Mucosa of descending colon (tissue), 3 donors: Measurements from ENCODE around the gene ZDHHC24. TPM values are rescaled to one million over a fixed set of nuclear protein-coding genes. Genes with fewer than 3 reads are reported as not detected.
A peak's percentile ranks its signal among the peaks of the same experiment; 100 is the strongest.

Experiments used
- ATAC-seq: fragments of 200-7000 bp; cut with Tn5 transposase; one replicate; pipeline ENCODE4 v1.9.1; 2020; ENCODE audit warnings: mild to moderate bottlenecking, moderate library complexity
- DNase-seq, 3 donors: peaks; one replicate each; pipeline ENCODE4 v3.0.0-alpha.2; 2020
- H3K36me3 ChIP-seq: fragments of 200-600 bp; one replicate; pipeline ENCODE4 v1.8.0; 2021; ENCODE audit warnings: low read depth, mild to moderate bottlenecking
- H3K4me1 ChIP-seq: fragments of 200-600 bp; one replicate; pipeline ENCODE4 v1.8.0; 2021; ENCODE audit warnings: low read depth, mild to moderate bottlenecking
- H3K4me3 ChIP-seq: fragments of 200-600 bp; one replicate; pipeline ENCODE4 v1.8.0; 2021; ENCODE audit warnings: mild to moderate bottlenecking
- H3K9me3 ChIP-seq: fragments of 200-600 bp; one replicate; pipeline ENCODE4 v1.8.0; 2021; ENCODE audit warnings: mild to moderate bottlenecking
- CTCF ChIP-seq: fragments of 200-600 bp; IDR thresholded peaks from one replicate; pipeline ENCODE4 v1.8.0; 2022; ENCODE audit warnings: antibody characterized with exemption, mild to moderate bottlenecking
- intact Hi-C, 2 donors: fragments of 100-400 bp; cut with DNase I in 1 of 2; cut with micrococcal nuclease in 1 of 2; formaldehyde crosslinking; loops; one replicate each; pipeline versions ENCODE4 v1.11.0 to v1.11.1; 2022; cut with DNase I, micrococcal nuclease
- total RNA-seq, 3 donors: library from RNA; stranded (reverse); fragmentation: NEBNext Ultra II Directional in 2 of 3; extraction: Animal tissue kit (Norgen Biotek cat#: 25700) in 2 of 3; gene quantifications; one replicate each; pipeline versions ENCODE4 v1.2.1 to v1.2.4, GENCODE V29; 2021 to 2023
- donor health status: DM: no; HTN: no; CAD: no; lungs with moderate emphysema.
- donor health status: DM: no; HTN: no; CAD: no.
- donor health status: DM: no; HTN: yes; CAD: no.

ZDHHC24 gene
- total RNA-seq, 3 donors from 2014 or later, result 9.1 to 11.8 (median 10.4) TPM

GRCh38 chr11:66498506-66498905 lies 47.3 kb downstream of the ZDHHC24 start:
- Histone ChIP-seq H3K4me1 (no peaks in the 10 kb centered on the region), H3K36me3 (no peaks in the 10 kb centered on the region), H3K9me3 (no peaks in the 10 kb centered on the region), H3K4me3 (no peak overlapping the region)
- ATAC-seq (peak; percentile 89), DNase-seq (no peak)
- intact Hi-C loops, result no loop called here
- no peak for TF ChIP-seq CTCF

- no peak for ATAC-seq
- no peak overlapping the region for H3K4me3 ChIP-seq
- intact Hi-C loops, result no loop called here
Measured at GRCh38 chr11:66497206-66497605, 48.6 kb downstream of the ZDHHC24 start.

GRCh38 chr11:66495401-66495854 lies 50.4 kb downstream of the ZDHHC24 start:
- Histone ChIP-seq H3K4me3 (no peak overlapping the region), H3K4me1 (no peaks in the 10 kb centered on the region), H3K36me3 (no peaks in the 10 kb centered on the region), H3K9me3 (no peaks in the 10 kb centered on the region)
- TF ChIP-seq CTCF, result no peak
- ATAC-seq (no peak), DNase-seq (no peak)
- intact Hi-C loops, result no loop called here

More at GRCh38 chr11:66497206-66497605, 48.6 kb downstream of the ZDHHC24 start:
- Histone ChIP-seq H3K36me3 (no peaks in the 10 kb centered on the region), H3K4me1 (no peaks in the 10 kb centered on the region), H3K9me3 (no peaks in the 10 kb centered on the region)
- no peak for DNase-seq
- no peak for TF ChIP-seq CTCF

GRCh38 chr11:66494935-66495334 lies 50.9 kb downstream of the ZDHHC24 start:
- no peaks in the 10 kb centered on the region for H3K36me3 ChIP-seq
- H3K4me1 ChIP-seq, result no peaks in the 10 kb centered on the region
- no peaks in the 10 kb centered on the region for H3K9me3 ChIP-seq
- TF ChIP-seq CTCF, result no peak
- DNase-seq (no peak), ATAC-seq (no peak)
- intact Hi-C loops, result no loop called here
- H3K4me3 ChIP-seq, result no peak overlapping the region

- no peaks in the 10 kb centered on the region for H3K4me1 ChIP-seq
- no peak for DNase-seq
- no peaks in the 10 kb centered on the region for H3K9me3 ChIP-seq
- no peaks in the 10 kb centered on the region for H3K36me3 ChIP-seq
- no peak for ATAC-seq
- H3K4me3 ChIP-seq, result no peak overlapping the region
- intact Hi-C loops, result no loop called here
- no peak for TF ChIP-seq CTCF
Measured at GRCh38 chr11:66494458-66494857, 51.4 kb downstream of the ZDHHC24 start.

- DNase-seq, result no peak
- peak; percentile 68 for ATAC-seq
- H3K36me3 ChIP-seq, result no peaks in the 10 kb centered on the region
Measured at GRCh38 chr11:66493130-66493529, 52.7 kb downstream of the ZDHHC24 start.

More at GRCh38 chr11:66493130-66493529, 52.7 kb downstream of the ZDHHC24 start:
- no peaks in the 10 kb centered on the region for H3K4me1 ChIP-seq
- no peaks in the 10 kb centered on the region for H3K9me3 ChIP-seq
- intact Hi-C loops, result no loop called here
- H3K4me3 ChIP-seq, result no peak overlapping the region
- TF ChIP-seq CTCF, result no peak
